ENCODE results near the gene ASB18. TPM values are rescaled to one million over a fixed set of nuclear protein-coding genes. Genes with fewer than 3 reads are reported as not detected.
A peak's percentile ranks its signal among the peaks of the same experiment; 100 is the strongest.

The ASB18 gene
- total RNA-seq, 2 donors from 2014 or later, result not detected

- H3K27ac Mint-ChIP-seq, result no peak overlapping the region
- no peaks in the 10 kb centered on the region for H3K36me3 Mint-ChIP-seq
- peaks cover 0 to 2% of the 10 kb centered on the region in 2 donors for H3K4me1 Mint-ChIP-seq (ENCODE audit: low read depth in 2 of 2)
- H3K4me3 Mint-ChIP-seq, result no peak overlapping the region
- H3K27me3 Mint-ChIP-seq, result peaks cover 27 to 35% of the 10 kb centered on the region in 2 donors
- no peak for ATAC-seq
- DNase-seq (ENCODE audit: low spot score), result no peak
- no peaks in the 10 kb centered on the region for H3K9me3 Mint-ChIP-seq
These were observed 103.1 kb downstream of the ASB18 start for GRCh38 chr2:236161082-236161462.

GRCh38 chr2:236160366-236161081, 103.7 kb downstream of the ASB18 start:
- H3K27ac Mint-ChIP-seq, result no peak overlapping the region
- DNase-seq (ENCODE audit: low spot score) (no peak), ATAC-seq (no peak)
- H3K27me3 Mint-ChIP-seq, result peaks cover 24 to 35% of the 10 kb centered on the region in 2 donors
- peaks cover 0 to 2% of the 10 kb centered on the region in 2 donors for H3K4me1 Mint-ChIP-seq (ENCODE audit: low read depth in 2 of 2)
- no peaks in the 10 kb centered on the region for H3K36me3 Mint-ChIP-seq
- no peaks in the 10 kb centered on the region for H3K9me3 Mint-ChIP-seq
- H3K4me3 Mint-ChIP-seq, result no peak overlapping the region

GRCh38 chr2:236159778-236160170, 104.4 kb downstream of the ASB18 start:
- no peak overlapping the region for H3K4me3 Mint-ChIP-seq
- no peak overlapping the region for H3K27ac Mint-ChIP-seq
- ATAC-seq, result no peak
- no peaks in the 10 kb centered on the region for H3K9me3 Mint-ChIP-seq
- peaks cover 25 to 38% of the 10 kb centered on the region in 2 donors for H3K27me3 Mint-ChIP-seq
- H3K36me3 Mint-ChIP-seq, result no peaks in the 10 kb centered on the region
- no peak for DNase-seq (ENCODE audit: low spot score)
- peaks cover 0 to 1% of the 10 kb centered on the region in 2 donors for H3K4me1 Mint-ChIP-seq (ENCODE audit: low read depth in 2 of 2)

GRCh38 chr2:236158969-236159777, 105.0 kb downstream of the ASB18 start:
- ATAC-seq (no peak), DNase-seq (ENCODE audit: low spot score) (no peak)
- H3K27ac Mint-ChIP-seq, result no peak overlapping the region
- H3K4me1 Mint-ChIP-seq (ENCODE audit: low read depth in 2 of 2), result no peaks in the 10 kb centered on the region
- peaks cover 28 to 41% of the 10 kb centered on the region in 2 donors for H3K27me3 Mint-ChIP-seq
- no peak overlapping the region for H3K4me3 Mint-ChIP-seq
- H3K9me3 Mint-ChIP-seq, result no peaks in the 10 kb centered on the region
- no peaks in the 10 kb centered on the region for H3K36me3 Mint-ChIP-seq

DNA sequence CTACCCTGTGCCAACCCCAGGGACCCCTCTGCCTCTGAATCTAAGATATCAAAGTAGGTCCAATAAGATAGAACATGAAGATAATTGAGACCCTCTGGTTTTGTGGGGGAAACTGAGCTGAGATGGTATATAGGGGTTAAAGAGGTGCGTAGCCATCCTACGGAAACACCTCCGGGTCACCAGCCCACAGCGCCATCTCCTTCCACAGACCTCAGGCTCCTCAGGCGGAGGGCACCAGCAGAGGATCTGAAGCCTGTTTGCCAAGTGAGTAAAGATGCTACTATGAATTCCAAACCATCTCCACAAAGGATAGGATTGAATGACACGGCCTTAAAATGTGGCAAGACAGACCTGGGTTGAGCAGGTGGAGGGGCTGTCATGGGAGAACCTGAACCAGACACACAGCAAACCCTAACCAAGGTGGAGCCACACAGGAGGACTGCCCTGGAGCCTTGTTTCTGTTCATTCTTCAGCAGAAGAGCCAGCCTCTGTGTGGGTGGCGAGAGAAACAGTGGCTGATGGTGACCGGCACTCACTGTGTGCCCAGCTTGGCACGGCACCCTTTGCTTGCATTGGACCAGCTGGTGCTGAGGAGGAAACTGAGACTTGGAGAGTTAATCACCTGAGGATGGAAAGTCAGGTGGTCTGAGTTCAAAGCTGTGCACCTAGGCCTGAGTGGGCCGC, 106.2 kb downstream of the ASB18 start:
- no peaks in the 10 kb centered on the region for H3K9me3 Mint-ChIP-seq

DNA sequence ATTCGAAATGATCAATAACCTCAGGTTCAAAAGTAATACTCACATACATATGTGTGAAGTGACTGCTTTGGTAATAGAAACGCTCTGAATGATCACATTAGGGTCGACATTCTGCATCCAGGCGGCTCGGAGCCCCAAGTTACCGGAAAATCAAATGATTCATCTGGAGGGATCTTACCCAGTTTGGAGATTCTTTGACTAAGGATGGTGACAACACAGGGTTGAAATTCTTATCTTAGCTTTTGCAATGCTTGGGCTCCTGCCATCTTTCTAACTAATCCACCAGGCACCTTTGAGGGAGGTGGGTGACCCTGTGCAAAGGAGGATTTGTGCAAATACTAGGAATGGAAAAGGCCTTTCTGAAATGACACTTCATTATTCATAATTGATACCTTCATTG, 106.8 kb downstream of the ASB18 start:
- ATAC-seq (no peak), DNase-seq (ENCODE audit: low spot score) (no peak)
- no peak overlapping the region for H3K27ac Mint-ChIP-seq
- H3K9me3 Mint-ChIP-seq, result no peaks in the 10 kb centered on the region
- H3K4me1 Mint-ChIP-seq (ENCODE audit: low read depth in 2 of 2), result no peaks in the 10 kb centered on the region
- no peak overlapping the region for H3K4me3 Mint-ChIP-seq
- peaks cover 37 to 43% of the 10 kb centered on the region in 2 donors for H3K27me3 Mint-ChIP-seq
- peaks cover 6% of the 10 kb centered on the region for H3K36me3 Mint-ChIP-seq

More for the DNA sequence above, 106.2 kb downstream of the ASB18 start:
- no peak overlapping the region for H3K4me3 Mint-ChIP-seq
- H3K4me1 Mint-ChIP-seq (ENCODE audit: low read depth in 2 of 2), result no peaks in the 10 kb centered on the region
- no peak for ATAC-seq
- H3K36me3 Mint-ChIP-seq, result peaks cover under 1% of the 10 kb centered on the region
- no peak for DNase-seq (ENCODE audit: low spot score)
- H3K27me3 Mint-ChIP-seq, result peaks cover 37 to 43% of the 10 kb centered on the region in 2 donors
- no peak overlapping the region for H3K27ac Mint-ChIP-seq

- Mint-ChIP-seq H3K4me3 (no peak overlapping the region), H3K36me3 (peaks cover 6% of the 10 kb centered on the region), H3K4me1 (ENCODE audit: low read depth in 2 of 2) (no peaks in the 10 kb centered on the region), H3K27me3 (peaks cover 37 to 39% of the 10 kb centered on the region in 2 donors), H3K9me3 (no peaks in the 10 kb centered on the region), H3K27ac (no peak overlapping the region)
- no peak for DNase-seq (ENCODE audit: low spot score)
- no peak for ATAC-seq
These were observed 107.4 kb downstream of the ASB18 start for GRCh38 chr2:236156860-236157194.

GRCh38 chr2:236156095-236156859, 107.9 kb downstream of the ASB18 start:
- no peaks in the 10 kb centered on the region for H3K9me3 Mint-ChIP-seq
- no peak overlapping the region for H3K4me3 Mint-ChIP-seq
- peaks cover 36 to 37% of the 10 kb centered on the region in 2 donors for H3K27me3 Mint-ChIP-seq
- no peaks in the 10 kb centered on the region for H3K4me1 Mint-ChIP-seq (ENCODE audit: low read depth in 2 of 2)
- ATAC-seq, result peak in 1 of 2 donors; percentile 44
- no peak for DNase-seq (ENCODE audit: low spot score)
- peaks cover 6% of the 10 kb centered on the region for H3K36me3 Mint-ChIP-seq
- H3K27ac Mint-ChIP-seq, result no peak overlapping the region

- Mint-ChIP-seq H3K4me3 (no peak overlapping the region), H3K36me3 (peaks cover 6% of the 10 kb centered on the region), H3K27ac (no peak overlapping the region), H3K9me3 (no peaks in the 10 kb centered on the region), H3K27me3 (peaks cover 33 to 37% of the 10 kb centered on the region in 2 donors), H3K4me1 (ENCODE audit: low read depth in 2 of 2) (no peaks in the 10 kb centered on the region)
- DNase-seq (ENCODE audit: low spot score) (no peak), ATAC-seq (no peak)
These were observed 108.8 kb downstream of the ASB18 start for GRCh38 chr2:236155406-236155805.

DNA sequence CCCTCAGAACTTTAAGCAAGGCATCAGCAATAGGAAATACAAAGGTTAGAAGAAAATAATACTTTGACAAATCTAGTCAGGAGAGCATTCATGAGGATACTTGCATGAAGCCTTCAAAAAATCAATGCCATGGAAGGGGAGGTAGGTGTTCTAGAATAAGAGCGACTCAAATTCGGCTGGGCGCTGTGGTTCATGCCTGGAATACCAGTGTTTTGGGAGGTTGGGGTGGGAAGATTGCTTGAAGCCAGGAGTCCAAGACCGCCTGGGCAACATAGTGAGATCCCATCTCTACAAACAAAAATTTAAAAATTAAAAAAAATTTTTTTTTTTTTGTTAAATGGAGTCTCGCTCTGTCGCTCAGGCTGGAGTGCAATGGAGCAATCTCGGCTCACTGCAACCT, 117.8 kb downstream of the ASB18 start:
- peaks cover 20 to 28% of the 10 kb centered on the region in 2 donors for H3K27me3 Mint-ChIP-seq
- H3K36me3 Mint-ChIP-seq, result no peaks in the 10 kb centered on the region
- no peak overlapping the region for H3K27ac Mint-ChIP-seq
- DNase-seq (ENCODE audit: low spot score), result no peak
- no peaks in the 10 kb centered on the region for H3K4me1 Mint-ChIP-seq (ENCODE audit: low read depth in 2 of 2)
- H3K9me3 Mint-ChIP-seq, result no peaks in the 10 kb centered on the region
- no peak overlapping the region for H3K4me3 Mint-ChIP-seq
- ATAC-seq, result no peak

DNA sequence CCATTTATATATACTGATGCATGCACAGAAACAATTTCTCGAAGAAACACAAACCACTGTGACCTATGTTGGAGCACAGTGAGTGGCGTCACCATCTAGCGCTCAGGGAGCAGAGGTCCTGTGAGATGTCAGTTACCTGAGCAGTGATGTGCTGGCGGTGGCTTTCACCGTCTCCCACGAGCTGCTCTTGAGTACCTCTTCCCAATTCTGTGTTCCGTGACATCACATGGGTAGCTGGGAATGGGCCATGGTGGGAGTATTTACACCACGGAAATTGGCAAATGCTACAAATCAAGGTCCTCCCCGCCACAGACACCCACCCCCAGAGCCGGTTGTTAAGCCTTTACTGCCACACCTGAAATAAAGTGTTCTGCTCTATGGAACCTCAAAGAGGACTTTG, 120.4 kb downstream of the ASB18 start:
- no peak overlapping the region for H3K27ac Mint-ChIP-seq
- H3K4me1 Mint-ChIP-seq (ENCODE audit: low read depth in 2 of 2), result no peaks in the 10 kb centered on the region
- H3K36me3 Mint-ChIP-seq, result no peaks in the 10 kb centered on the region
- H3K4me3 Mint-ChIP-seq, result no peak overlapping the region
- DNase-seq (ENCODE audit: low spot score) (no peak), ATAC-seq (no peak)
- H3K9me3 Mint-ChIP-seq, result no peaks in the 10 kb centered on the region
- H3K27me3 Mint-ChIP-seq, result peaks cover 19 to 37% of the 10 kb centered on the region in 2 donors
